Measurements from ENCODE around the gene STK17A.

Gene STK17A

DNA sequence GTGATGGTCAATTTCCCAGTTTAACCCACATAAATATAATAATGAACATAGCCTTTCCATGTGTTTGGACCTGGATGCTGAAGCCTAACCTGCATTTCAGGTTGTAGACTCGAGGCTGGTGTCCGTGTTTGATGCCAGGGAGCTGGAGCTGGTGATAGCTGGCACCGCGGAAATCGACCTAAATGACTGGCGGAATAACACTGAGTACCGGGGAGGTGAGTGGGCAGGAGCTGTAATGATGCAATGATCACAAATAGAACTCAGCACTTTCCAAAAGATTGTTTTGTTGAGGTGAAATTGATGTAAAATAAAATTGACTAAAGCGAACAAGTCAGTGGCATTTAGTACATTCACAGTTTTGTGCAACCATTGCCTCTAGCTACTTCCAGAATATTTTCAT lies 30.8 kb upstream of the STK17A start:
- H3K27ac ChIP-seq (ENCODE audit: low read length), result no peak overlapping the region
- peaks cover 9% of the 10 kb centered on the region for H3K4me1 ChIP-seq (ENCODE audit: insufficient read depth, low read length)
- H3K27me3 ChIP-seq (ENCODE audit: insufficient read depth, low read length), result no peaks in the 10 kb centered on the region; the same call in 1 of the 2 replicates
- no peak overlapping the region for H3K4me3 ChIP-seq (ENCODE audit: low read length)
- no peaks in the 10 kb centered on the region for H3K9me3 ChIP-seq (ENCODE audit: insufficient read depth, low read depth, low read length)
- no peak overlapping the region for H3K9ac ChIP-seq (ENCODE audit: low read depth, low read length)
- H3K36me3 ChIP-seq (ENCODE audit: insufficient read depth, low read depth, low read length), result no peaks in the 10 kb centered on the region

GRCh38 chr7:43553999-43554398 lies 28.9 kb upstream of the STK17A start:
- H3K4me1 ChIP-seq (ENCODE audit: insufficient read depth, low read length), result peaks cover 9% of the 10 kb centered on the region
- H3K9me3 ChIP-seq (ENCODE audit: insufficient read depth, low read depth, low read length), result no peaks in the 10 kb centered on the region
- H3K36me3 ChIP-seq (ENCODE audit: insufficient read depth, low read depth, low read length), result no peaks in the 10 kb centered on the region
- no peak overlapping the region for H3K4me3 ChIP-seq (ENCODE audit: low read length)
- H3K27ac ChIP-seq (ENCODE audit: low read length), result no peak overlapping the region
- no peaks in the 10 kb centered on the region; the same call in 1 of the 2 replicates for H3K27me3 ChIP-seq (ENCODE audit: insufficient read depth, low read length)
- H3K9ac ChIP-seq (ENCODE audit: low read depth, low read length), result no peak overlapping the region

GRCh38 chr7:43554423-43554822 lies 28.5 kb upstream of the STK17A start:
- Histone ChIP-seq H3K27ac (ENCODE audit: low read length) (no peak overlapping the region), H3K9ac (ENCODE audit: low read depth, low read length) (no peak overlapping the region)

GRCh38 chr7:43557831-43558495 lies 24.9 kb upstream of the STK17A start:
- Histone ChIP-seq H3K9me3 (ENCODE audit: insufficient read depth, low read depth, low read length) (no peaks in the 10 kb centered on the region), H3K9ac (ENCODE audit: low read depth, low read length) (no peak overlapping the region), H3K4me3 (ENCODE audit: low read length) (no peak overlapping the region), H3K27me3 (ENCODE audit: insufficient read depth, low read length) (no peaks in the 10 kb centered on the region; the same call in 1 of the 2 replicates), H3K4me1 (ENCODE audit: insufficient read depth, low read length) (peaks cover 9% of the 10 kb centered on the region), H3K36me3 (ENCODE audit: insufficient read depth, low read depth, low read length) (no peaks in the 10 kb centered on the region), H3K27ac (ENCODE audit: low read length) (no peak overlapping the region)

More at GRCh38 chr7:43554423-43554822, 28.5 kb upstream of the STK17A start:
- Histone ChIP-seq H3K4me3 (ENCODE audit: low read length) (no peak overlapping the region), H3K36me3 (ENCODE audit: insufficient read depth, low read depth, low read length) (no peaks in the 10 kb centered on the region), H3K4me1 (ENCODE audit: insufficient read depth, low read length) (peaks cover 9% of the 10 kb centered on the region), H3K9me3 (ENCODE audit: insufficient read depth, low read depth, low read length) (no peaks in the 10 kb centered on the region), H3K27me3 (ENCODE audit: insufficient read depth, low read length) (no peaks in the 10 kb centered on the region; the same call in 1 of the 2 replicates)

DNA sequence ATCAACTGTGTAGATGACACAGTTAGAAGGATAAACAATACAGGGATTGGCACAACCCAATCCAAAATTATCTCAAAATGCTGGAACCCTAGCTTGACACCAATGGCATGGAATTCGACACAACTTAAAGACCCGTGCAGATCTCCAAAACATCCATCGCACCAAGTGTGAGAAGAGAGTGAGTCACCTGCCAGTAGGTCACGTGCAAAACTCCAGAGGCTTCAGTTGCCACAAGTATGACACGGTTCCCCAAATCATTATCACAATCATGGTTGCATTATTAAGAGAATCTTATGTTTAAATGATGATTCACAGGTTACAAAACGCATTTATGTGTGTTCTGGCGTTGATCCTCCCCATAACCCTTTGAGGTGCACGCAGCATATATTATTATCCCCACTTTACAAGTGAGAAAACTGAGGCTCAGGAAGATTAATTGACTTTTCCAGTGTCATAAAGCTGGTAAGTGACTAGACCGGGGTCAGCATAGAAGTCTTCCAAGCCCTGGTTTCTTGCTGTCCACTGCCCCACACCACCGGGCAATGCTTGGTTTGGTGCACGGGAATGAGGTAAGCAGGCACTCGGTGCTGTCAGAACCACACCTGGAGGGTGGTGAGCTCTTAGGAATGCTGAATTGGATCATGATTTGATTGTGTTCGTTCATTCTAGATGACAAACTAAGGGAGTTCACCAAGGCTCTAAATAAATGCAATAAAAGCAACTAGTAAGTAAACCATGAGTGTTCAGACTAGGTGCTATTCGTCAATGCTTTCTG lies 23.6 kb upstream of the STK17A start:
- Histone ChIP-seq H3K27ac (ENCODE audit: low read length) (no peak overlapping the region), H3K36me3 (ENCODE audit: insufficient read depth, low read depth, low read length) (no peaks in the 10 kb centered on the region), H3K4me1 (ENCODE audit: insufficient read depth, low read length) (peaks cover 9% of the 10 kb centered on the region), H3K4me3 (ENCODE audit: low read length) (no peak overlapping the region), H3K9ac (ENCODE audit: low read depth, low read length) (no peak overlapping the region), H3K27me3 (ENCODE audit: insufficient read depth, low read length) (no peaks in the 10 kb centered on the region; the same call in 1 of the 2 replicates), H3K9me3 (ENCODE audit: insufficient read depth, low read depth, low read length) (no peaks in the 10 kb centered on the region)

DNA sequence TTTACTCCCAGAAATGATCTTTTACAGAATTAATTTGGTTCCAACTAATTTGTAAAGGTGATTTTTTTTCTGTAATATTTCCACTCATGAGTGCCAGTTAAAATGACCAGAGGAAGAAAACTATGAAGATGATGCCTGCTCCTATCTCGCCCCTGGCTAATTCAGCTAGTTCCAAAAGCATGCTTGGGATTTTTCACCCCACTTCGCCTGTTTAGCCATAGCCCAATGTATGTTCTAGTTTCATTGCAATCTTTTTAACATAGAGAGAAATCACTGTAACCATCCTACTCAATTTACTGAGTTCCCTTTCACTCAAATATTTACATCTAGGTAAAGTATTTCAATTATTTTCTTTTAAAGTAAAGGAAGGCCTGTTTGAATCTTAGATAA lies 23.0 kb upstream of the STK17A start:
- Histone ChIP-seq H3K9ac (ENCODE audit: low read depth, low read length) (no peak overlapping the region), H3K9me3 (ENCODE audit: insufficient read depth, low read depth, low read length) (no peaks in the 10 kb centered on the region), H3K4me3 (ENCODE audit: low read length) (no peak overlapping the region), H3K27me3 (ENCODE audit: insufficient read depth, low read length) (no peaks in the 10 kb centered on the region; the same call in 1 of the 2 replicates), H3K36me3 (ENCODE audit: insufficient read depth, low read depth, low read length) (no peaks in the 10 kb centered on the region), H3K4me1 (ENCODE audit: insufficient read depth, low read length) (peaks cover 9% of the 10 kb centered on the region), H3K27ac (ENCODE audit: low read length) (no peak overlapping the region)

GRCh38 chr7:43560742-43561330 lies 22.1 kb upstream of the STK17A start:
- Histone ChIP-seq H3K9me3 (ENCODE audit: insufficient read depth, low read depth, low read length) (no peaks in the 10 kb centered on the region), H3K36me3 (ENCODE audit: insufficient read depth, low read depth, low read length) (no peaks in the 10 kb centered on the region), H3K4me3 (ENCODE audit: low read length) (no peak overlapping the region), H3K4me1 (ENCODE audit: insufficient read depth, low read length) (no peaks in the 10 kb centered on the region; the same call in 1 of the 2 replicates), H3K27ac (ENCODE audit: low read length) (no peak overlapping the region), H3K27me3 (ENCODE audit: insufficient read depth, low read length) (no peaks in the 10 kb centered on the region; the same call in 1 of the 2 replicates), H3K9ac (ENCODE audit: low read depth, low read length) (no peak overlapping the region)

- H3K4me3 ChIP-seq (ENCODE audit: low read length), result no peak overlapping the region
- no peak overlapping the region for H3K27ac ChIP-seq (ENCODE audit: low read length)
- no peak overlapping the region for H3K9ac ChIP-seq (ENCODE audit: low read depth, low read length)
- no peaks in the 10 kb centered on the region for H3K4me1 ChIP-seq (ENCODE audit: insufficient read depth, low read length)
- H3K36me3 ChIP-seq (ENCODE audit: insufficient read depth, low read depth, low read length), result no peaks in the 10 kb centered on the region
- no peaks in the 10 kb centered on the region for H3K27me3 ChIP-seq (ENCODE audit: insufficient read depth, low read length)
- H3K9me3 ChIP-seq (ENCODE audit: insufficient read depth, low read depth, low read length), result no peaks in the 10 kb centered on the region
These were observed 20.5 kb upstream of the STK17A start for GRCh38 chr7:43562383-43562782.

GRCh38 chr7:43565786-43566185 lies 17.1 kb upstream of the STK17A start:
- Histone ChIP-seq H3K9me3 (ENCODE audit: insufficient read depth, low read depth, low read length) (no peaks in the 10 kb centered on the region), H3K27ac (ENCODE audit: low read length) (no peak overlapping the region), H3K4me1 (ENCODE audit: insufficient read depth, low read length) (no peaks in the 10 kb centered on the region), H3K36me3 (ENCODE audit: insufficient read depth, low read depth, low read length) (no peaks in the 10 kb centered on the region), H3K9ac (ENCODE audit: low read depth, low read length) (no peak overlapping the region), H3K27me3 (ENCODE audit: insufficient read depth, low read length) (no peaks in the 10 kb centered on the region), H3K4me3 (ENCODE audit: low read length) (no peak overlapping the region)

DNA sequence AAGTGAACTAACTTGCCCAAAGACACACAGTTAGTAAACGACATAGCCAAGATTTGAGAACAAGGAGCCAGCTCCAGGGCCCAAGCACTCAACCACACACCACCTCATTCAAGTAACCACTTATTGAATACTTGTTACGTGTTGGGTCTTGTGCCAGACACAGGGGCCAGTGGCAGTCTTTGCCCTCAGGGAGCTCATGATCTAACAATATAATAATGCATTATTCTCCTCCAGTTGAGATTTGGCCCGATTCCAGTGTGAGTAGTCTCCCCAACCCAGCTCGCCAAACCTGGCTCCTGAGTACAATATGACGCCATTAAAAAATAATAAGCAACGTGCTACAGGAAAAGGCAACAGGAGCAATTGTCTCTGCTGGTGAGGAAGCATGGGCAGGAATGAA lies 14.4 kb upstream of the STK17A start:
- no peak overlapping the region for H3K27ac ChIP-seq (ENCODE audit: low read length)

GRCh38 chr7:43569424-43569823 lies 13.5 kb upstream of the STK17A start:
- H3K9me3 ChIP-seq (ENCODE audit: insufficient read depth, low read depth, low read length), result no peaks in the 10 kb centered on the region
- no peaks in the 10 kb centered on the region for H3K27me3 ChIP-seq (ENCODE audit: insufficient read depth, low read length)
- H3K9ac ChIP-seq (ENCODE audit: low read depth, low read length), result no peak overlapping the region
- no peak overlapping the region for H3K4me3 ChIP-seq (ENCODE audit: low read length)
- no peak overlapping the region for H3K27ac ChIP-seq (ENCODE audit: low read length)
- H3K4me1 ChIP-seq (ENCODE audit: insufficient read depth, low read length), result no peaks in the 10 kb centered on the region
- no peaks in the 10 kb centered on the region for H3K36me3 ChIP-seq (ENCODE audit: insufficient read depth, low read depth, low read length)

More for the DNA sequence above, 14.4 kb upstream of the STK17A start:
- H3K9ac ChIP-seq (ENCODE audit: low read depth, low read length), result no peak overlapping the region
- H3K36me3 ChIP-seq (ENCODE audit: insufficient read depth, low read depth, low read length), result no peaks in the 10 kb centered on the region
- no peaks in the 10 kb centered on the region for H3K9me3 ChIP-seq (ENCODE audit: insufficient read depth, low read depth, low read length)
- H3K4me3 ChIP-seq (ENCODE audit: low read length), result no peak overlapping the region
- H3K27me3 ChIP-seq (ENCODE audit: insufficient read depth, low read length), result no peaks in the 10 kb centered on the region
- H3K4me1 ChIP-seq (ENCODE audit: insufficient read depth, low read length), result no peaks in the 10 kb centered on the region

Data from iPS-20b (cell line).